Trophoblast cell (in vitro differentiated cells and primary cell): ENCODE data around the gene FAM114A1. TPM values are rescaled to one million over a fixed set of nuclear protein-coding genes. Genes with fewer than 3 reads are reported as not detected.

Source experiments
- DNase-seq, 2 donors: peaks; one replicate each; pipeline ENCODE4 v3.0.0-alpha.2; 2016
- H2AFZ ChIP-seq: 2 replicates; pipeline ENCODE4 v1.6.1; 2013; ENCODE audit warnings: low read length, moderate library complexity, mild to moderate bottlenecking; ENCODE audit not compliant: insufficient read depth, poor library complexity
- H2AK5ac ChIP-seq: 2 replicates; pipeline ENCODE4 v1.6.1; 2013; ENCODE audit warnings: mild to moderate bottlenecking, low read length
- H2BK120ac ChIP-seq: 2 replicates; pipeline ENCODE4 v1.6.1; 2013; ENCODE audit warnings: low read length, mild to moderate bottlenecking, moderate library complexity; ENCODE audit not compliant: insufficient read depth, poor library complexity
- H2BK12ac ChIP-seq: 2 replicates; pipeline ENCODE4 v1.6.1; 2013; ENCODE audit warnings: mild to moderate bottlenecking, low read length, moderate library complexity
- H2BK5ac ChIP-seq: 2 replicates; pipeline ENCODE4 v1.6.1; 2013; ENCODE audit warnings: low read length, low read depth, moderate library complexity, mild to moderate bottlenecking; ENCODE audit not compliant: poor library complexity
- H3K14ac ChIP-seq: 2 replicates; pipeline ENCODE4 v1.6.1; 2013; ENCODE audit warnings: mild to moderate bottlenecking, low read length
- H3K18ac ChIP-seq: 2 replicates; pipeline ENCODE4 v1.6.1; 2013; ENCODE audit warnings: mild to moderate bottlenecking, low read length
- H3K23ac ChIP-seq: 2 replicates; pipeline ENCODE4 v1.6.1; 2013; ENCODE audit warnings: low read length
- H3K27ac ChIP-seq: 2 replicates; pipeline ENCODE4 v1.5.1; 2013; ENCODE audit warnings: low read depth, mild to moderate bottlenecking, inconsistent platforms, low read length, moderate library complexity
- H3K27me3 ChIP-seq: 2 replicates; pipeline ENCODE4 v1.6.1; 2013; ENCODE audit warnings: inconsistent platforms, mild to moderate bottlenecking, low read length, moderate library complexity; ENCODE audit not compliant: insufficient read depth
- H3K36me3 ChIP-seq, 2 experiments: 1 replicate in 1 of 2; 2 replicates in 1 of 2; pipeline ENCODE4 v1.6.1; 2013; ENCODE audit warnings: low read length in 2 of 2, mild to moderate bottlenecking in 2 of 2, moderate library complexity in 1 of 2; ENCODE audit not compliant: insufficient read depth in 2 of 2, control insufficient read depth in 1 of 2
- H3K4ac ChIP-seq: 2 replicates; pipeline ENCODE4 v1.6.1; 2013; ENCODE audit warnings: low read depth, mild to moderate bottlenecking, low read length, moderate library complexity
- H3K4me1 ChIP-seq, 2 experiments: 1 replicate in 1 of 2; 2 replicates in 1 of 2; pipeline ENCODE4 v1.6.1; 2013; ENCODE audit warnings: low read length in 2 of 2, mild to moderate bottlenecking in 2 of 2, moderate library complexity in 1 of 2; ENCODE audit not compliant: insufficient read depth in 2 of 2, control insufficient read depth in 1 of 2
- H3K4me2 ChIP-seq: 2 replicates; pipeline ENCODE4 v1.6.1; 2013; ENCODE audit warnings: inconsistent platforms, mild to moderate bottlenecking, low read length, moderate library complexity
- H3K4me3 ChIP-seq: 2 replicates; pipeline ENCODE4 v1.5.1; 2013; ENCODE audit warnings: mild to moderate bottlenecking, low read depth, low read length, inconsistent platforms
- H3K79me1 ChIP-seq: one replicate; pipeline ENCODE4 v1.6.1; 2013; ENCODE audit warnings: low read length
- H3K79me2 ChIP-seq: 2 replicates; pipeline ENCODE4 v1.6.1; 2013; ENCODE audit warnings: low read length, mild to moderate bottlenecking; ENCODE audit not compliant: control insufficient read depth, insufficient read depth, poor library complexity
- H3K9ac ChIP-seq: 2 replicates; pipeline ENCODE4 v1.6.1; 2013; ENCODE audit warnings: mild to moderate bottlenecking, low read length
- H3K9me3 ChIP-seq: 2 replicates; pipeline ENCODE4 v1.6.1; 2013; ENCODE audit warnings: low read depth, mild to moderate bottlenecking, control low read depth, inconsistent platforms, low read length; ENCODE audit not compliant: insufficient read depth
- H4K12ac ChIP-seq: 2 replicates; pipeline ENCODE4 v1.6.1; 2013; ENCODE audit warnings: low read depth, mild to moderate bottlenecking, low read length, moderate library complexity
- H4K8ac ChIP-seq: 2 replicates; pipeline ENCODE4 v1.6.1; 2013; ENCODE audit warnings: low read depth, mild to moderate bottlenecking, low read length, moderate library complexity
- H4K91ac ChIP-seq: one replicate; pipeline ENCODE4 v1.6.1; 2013; ENCODE audit warnings: low read depth, mild to moderate bottlenecking, low read length, moderate library complexity
- whole genome bisulfite sequencing: extraction: QIAGEN DNeasy Blood & Tissue Kit; methylation state at CpG from one replicate; pipeline ENCODE4 v1.1.7; 2013; ENCODE audit warnings: missing lambda C conversion rate; ENCODE audit not compliant: insufficient read length, insufficient coverage; ENCODE audit errors: extremely low coverage; 5-methylcytosine and 5-hydroxymethylcytosine counted together
- polyA plus RNA-seq: library from polyadenylated mRNA; stranded (reverse); fragments of 200-250 nt; gene quantifications from 2 replicates; pipeline ENCODE4 v1.2.3, GENCODE V29; 2013

The FAM114A1 gene
- polyA plus RNA-seq = 59.7 and 64.1 TPM in 2 replicates

DNA sequence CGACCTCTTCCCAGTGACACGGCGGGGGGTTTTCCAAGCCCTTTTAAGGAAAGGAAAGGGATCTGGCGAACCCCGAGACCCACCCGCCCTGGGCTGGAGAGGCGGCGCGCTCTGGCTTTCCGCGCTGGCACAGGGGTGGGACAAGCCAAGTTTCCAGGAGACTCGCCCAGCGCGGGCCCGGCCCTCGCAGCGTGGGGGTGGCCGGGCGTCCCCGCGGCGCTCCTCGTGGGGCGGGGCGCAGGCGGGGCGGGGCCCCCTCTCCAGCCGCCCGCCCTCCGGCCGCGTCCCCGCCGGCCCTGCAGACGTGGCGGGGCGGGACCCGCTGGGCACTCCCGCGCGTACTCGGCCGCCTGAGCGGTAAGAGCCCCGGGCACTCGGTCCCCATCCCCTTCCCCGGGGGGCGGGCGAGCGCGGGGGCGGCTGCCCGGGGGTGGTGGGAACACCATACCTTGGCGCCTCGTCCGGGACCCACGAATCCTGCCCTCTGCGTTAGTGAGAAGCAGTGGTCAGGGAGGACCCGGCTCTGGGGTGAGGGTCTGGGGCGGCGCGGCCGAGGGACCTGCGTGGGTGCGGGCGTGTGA lies at the start of gene FAM114A1:
Gene FAM114A1 (plus strand): TSS at position 329 of the 581 bp plus-strand sequence. CDS start 10,273 bp downstream, outside the sequence.
- peak within 1 kb of the TSS; percentile 91 for H3K4ac ChIP-seq
- peak within 1 kb of the TSS; percentile 94 for H4K91ac ChIP-seq
- H3K23ac ChIP-seq = peak within 1 kb of the TSS; percentile 21
- H3K14ac ChIP-seq = peak within 1 kb of the TSS; percentile 96
- H3K36me3 ChIP-seq = peaks cover 4 to 10% of the 10 kb centered on the region in 2 experiments
- no CpG with 5 or more reads among the region's 66 CpGs for WGBS
- peak within 1 kb of the TSS; percentile 70 for H2AK5ac ChIP-seq
- H3K27ac ChIP-seq = peak within 1 kb of the TSS; percentile 93
- peak within 1 kb of the TSS; percentile 85 for H2BK120ac ChIP-seq
- peaks cover 8% of the 10 kb centered on the region for H3K79me2 ChIP-seq
- peak within 1 kb of the TSS; percentile 80 for H2AFZ ChIP-seq
- H3K9me3 ChIP-seq = no peaks in the 10 kb centered on the region
- peak within 1 kb of the TSS; percentile 68 for H2BK5ac ChIP-seq
- peak within 1 kb of the TSS; percentile 54 for H2BK12ac ChIP-seq
- peak within 1 kb of the TSS; percentile 99 for H3K18ac ChIP-seq
- peak within 1 kb of the TSS; percentile 86 for H4K12ac ChIP-seq
- peak within 1 kb of the TSS; percentile 80 for H3K4me2 ChIP-seq
- peak within 1 kb of the TSS; percentile 98 for H3K9ac ChIP-seq
- peak; percentile 64 to 87 for DNase-seq
- H3K79me1 ChIP-seq = peaks cover 11% of the 10 kb centered on the region
- H3K27me3 ChIP-seq = no peaks in the 10 kb centered on the region
- H3K4me1 ChIP-seq = peaks cover 3% of the 10 kb centered on the region in 2 experiments
- peak within 1 kb of the TSS; percentile 93 for H4K8ac ChIP-seq
- H3K4me3 ChIP-seq = peak within 1 kb of the TSS; percentile 95

DNA sequence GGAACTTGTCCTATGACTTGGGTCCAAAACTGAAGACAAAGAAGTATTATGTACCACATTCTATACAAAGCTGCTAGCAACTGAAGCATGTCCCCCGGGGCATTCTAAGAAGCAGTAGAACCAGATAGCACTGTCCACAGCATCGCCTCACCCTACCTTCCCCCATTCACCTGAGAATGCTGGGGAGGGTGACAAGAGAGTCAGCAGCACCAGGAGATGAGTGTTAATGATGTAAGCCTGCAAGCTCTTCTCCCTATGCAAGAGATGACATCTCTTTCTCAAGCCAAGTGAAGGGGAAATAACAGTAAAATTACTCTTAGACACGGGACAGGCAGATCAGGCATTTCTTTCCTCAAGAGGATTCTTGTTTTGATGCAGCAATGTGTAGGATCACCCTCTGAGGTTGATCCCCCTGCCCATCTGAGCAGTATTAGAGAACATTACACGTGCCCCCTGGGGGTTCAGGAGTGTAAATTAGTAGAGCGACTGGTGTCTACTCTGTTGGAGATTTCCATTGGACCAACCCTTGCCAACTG lies 49.1 kb upstream of the FAM114A1 start:
- Histone ChIP-seq H4K8ac (no peak overlapping the region), H4K91ac (no peak overlapping the region), H3K79me2 (no peaks in the 10 kb centered on the region), H3K27ac (no peak overlapping the region), H3K9ac (no peak overlapping the region), H3K4ac (no peak overlapping the region), H2BK120ac (no peak overlapping the region), H4K12ac (no peak overlapping the region), H3K9me3 (peaks cover 7% of the 10 kb centered on the region), H3K18ac (no peak overlapping the region), H3K23ac (no peak overlapping the region), H3K79me1 (no peaks in the 10 kb centered on the region), H3K4me2 (no peak overlapping the region), H2AK5ac (no peak overlapping the region), H2BK12ac (no peak overlapping the region), H3K4me3 (no peak overlapping the region), H2BK5ac (no peak overlapping the region), H3K36me3 (no peaks in the 10 kb centered on the region), H3K4me1 (peaks cover 5 to 6% of the 10 kb centered on the region in 2 experiments), H2AFZ (no peak overlapping the region), H3K27me3 (peaks cover 2% of the 10 kb centered on the region), H3K14ac (no peak overlapping the region)
- no CpG with 5 or more reads among the region's 5 CpGs for WGBS
- peak; percentile 95 to 97 for DNase-seq

GRCh38 chr4:38819569-38819968 lies 48.0 kb upstream of the FAM114A1 start:
- no peak overlapping the region for H4K91ac ChIP-seq
- no peak overlapping the region for H3K23ac ChIP-seq
- no peak overlapping the region for H4K12ac ChIP-seq
- no peak overlapping the region for H3K4ac ChIP-seq
- no peak for DNase-seq
- no peaks in the 10 kb centered on the region for H3K36me3 ChIP-seq
- H3K79me1 ChIP-seq = no peaks in the 10 kb centered on the region
- no CpG with 5 or more reads among the region's 3 CpGs for WGBS
- no peak overlapping the region for H2BK120ac ChIP-seq
- no peak overlapping the region for H3K18ac ChIP-seq
- peaks cover 2% of the 10 kb centered on the region for H3K27me3 ChIP-seq
- H3K9ac ChIP-seq = no peak overlapping the region
- H3K9me3 ChIP-seq = peaks cover 9% of the 10 kb centered on the region
- H3K79me2 ChIP-seq = no peaks in the 10 kb centered on the region
- no peak overlapping the region for H3K27ac ChIP-seq
- H2AK5ac ChIP-seq = no peak overlapping the region
- no peak overlapping the region for H3K14ac ChIP-seq
- H3K4me2 ChIP-seq = no peak overlapping the region
- peaks cover 5 to 6% of the 10 kb centered on the region in 2 experiments for H3K4me1 ChIP-seq
- H2BK12ac ChIP-seq = no peak overlapping the region
- H2AFZ ChIP-seq = no peak overlapping the region
- H4K8ac ChIP-seq = no peak overlapping the region
- H3K4me3 ChIP-seq = no peak overlapping the region
- no peak overlapping the region for H2BK5ac ChIP-seq

- Histone ChIP-seq H3K23ac (no peak overlapping the region), H3K9ac (no peak overlapping the region), H2AFZ (no peak overlapping the region), H3K27ac (no peak overlapping the region), H3K4ac (no peak overlapping the region), H3K36me3 (no peaks in the 10 kb centered on the region), H3K4me3 (peak overlapping the region; percentile 53), H2BK120ac (no peak overlapping the region), H4K12ac (no peak overlapping the region), H3K18ac (no peak overlapping the region), H3K79me2 (no peaks in the 10 kb centered on the region), H3K4me2 (no peak overlapping the region), H3K14ac (no peak overlapping the region), H3K79me1 (no peaks in the 10 kb centered on the region), H3K4me1 (peaks cover 5 to 6% of the 10 kb centered on the region in 2 experiments), H2BK5ac (no peak overlapping the region), H4K91ac (no peak overlapping the region), H4K8ac (no peak overlapping the region), H3K9me3 (peaks cover 4% of the 10 kb centered on the region), H3K27me3 (no peaks in the 10 kb centered on the region), H2AK5ac (no peak overlapping the region), H2BK12ac (no peak overlapping the region)
- no CpG with 5 or more reads among the region's 4 CpGs for WGBS
- no peak for DNase-seq
Observed at GRCh38 chr4:38820329-38821061, 47.1 kb upstream of the FAM114A1 start.
